GM13976 (cell line): ENCODE results near the gene AQP12B.
A peak's percentile ranks its signal among the peaks of the same experiment; 100 is the strongest.
"Not testable (repeated sequence)": the region's sequence is repeated elsewhere in the genome, so short reads cannot be mapped to it uniquely, and the experiment has no call there.

Experiments
- DNase-seq: peaks from one replicate; pipeline ENCODE4 v3.0.0; 2012; ENCODE audit warnings: low spot score
- in situ Hi-C: fragments of 300-500 bp; cut with MboI; formaldehyde crosslinking; loops from one replicate; pipeline ENCODE4 v1.12.0; 2022; ENCODE audit warnings: low sequenced_read_pairs, mixed read lengths, inconsistent platforms; ENCODE audit not compliant: unreplicated experiment
- TF ChIP-seq, protein P1 (sequence below): IDR thresholded peaks from 2 replicates; pipeline ENCODE4 v1.5.1; 2012; ENCODE audit warnings: borderline replicate concordance, mild to moderate bottlenecking; ENCODE audit not compliant: insufficient read depth; ENCODE audit errors: extremely low read depth, missing control alignments, control extremely low read depth

Gene AQP12B

DNA sequence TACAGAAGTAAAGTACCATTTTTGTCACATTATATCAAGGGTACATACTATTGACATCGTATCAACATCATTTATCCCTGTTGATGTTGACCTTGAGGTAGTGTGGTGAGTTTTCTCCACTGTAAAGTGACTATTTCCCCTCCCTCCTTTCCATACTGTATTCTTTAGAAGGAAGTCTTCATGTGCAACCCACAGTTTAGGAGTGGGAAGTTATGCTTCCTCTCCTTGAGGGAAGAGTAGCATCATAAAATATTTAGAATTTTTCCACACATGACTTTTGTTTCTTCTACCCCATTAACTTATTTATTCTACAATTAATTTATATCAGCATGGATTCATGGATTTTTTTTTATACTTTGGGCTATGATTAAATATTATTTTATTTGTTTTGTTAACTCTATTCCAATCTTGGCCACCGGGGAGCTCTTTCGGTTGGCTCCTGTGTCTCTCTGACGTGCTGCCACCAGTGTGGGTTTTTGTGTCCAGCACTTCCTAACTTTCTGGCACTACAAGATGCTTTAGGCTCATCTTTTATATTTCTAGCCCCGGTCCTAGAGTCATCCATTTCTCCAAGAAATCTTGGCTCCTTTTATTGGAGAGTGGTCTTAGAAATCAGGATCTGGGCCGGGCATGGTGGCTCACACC lies 19.0 kb downstream of the AQP12B start:
- no peak for DNase-seq

DNA sequence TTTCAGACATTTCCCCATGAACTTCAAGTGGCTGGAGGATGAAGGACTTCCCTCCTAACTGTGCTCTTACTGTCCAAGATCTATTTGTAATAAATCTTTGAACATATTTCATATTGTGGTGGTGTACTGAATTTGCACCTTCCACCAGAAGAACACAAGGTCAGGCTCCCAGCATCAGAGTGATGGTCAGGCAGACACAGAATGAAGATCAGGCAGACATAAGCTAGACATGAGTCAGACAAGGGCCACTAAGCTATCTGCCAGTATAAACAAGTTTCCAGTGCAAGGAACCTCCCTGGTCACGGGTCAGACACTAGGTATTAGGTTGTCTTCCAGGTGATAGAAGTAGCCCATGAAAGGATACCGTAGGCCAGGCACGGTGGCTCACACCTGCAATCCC lies 20.0 kb downstream of the AQP12B start:
- DNase-seq: no peak
- TF ChIP-seq, protein P1, sequence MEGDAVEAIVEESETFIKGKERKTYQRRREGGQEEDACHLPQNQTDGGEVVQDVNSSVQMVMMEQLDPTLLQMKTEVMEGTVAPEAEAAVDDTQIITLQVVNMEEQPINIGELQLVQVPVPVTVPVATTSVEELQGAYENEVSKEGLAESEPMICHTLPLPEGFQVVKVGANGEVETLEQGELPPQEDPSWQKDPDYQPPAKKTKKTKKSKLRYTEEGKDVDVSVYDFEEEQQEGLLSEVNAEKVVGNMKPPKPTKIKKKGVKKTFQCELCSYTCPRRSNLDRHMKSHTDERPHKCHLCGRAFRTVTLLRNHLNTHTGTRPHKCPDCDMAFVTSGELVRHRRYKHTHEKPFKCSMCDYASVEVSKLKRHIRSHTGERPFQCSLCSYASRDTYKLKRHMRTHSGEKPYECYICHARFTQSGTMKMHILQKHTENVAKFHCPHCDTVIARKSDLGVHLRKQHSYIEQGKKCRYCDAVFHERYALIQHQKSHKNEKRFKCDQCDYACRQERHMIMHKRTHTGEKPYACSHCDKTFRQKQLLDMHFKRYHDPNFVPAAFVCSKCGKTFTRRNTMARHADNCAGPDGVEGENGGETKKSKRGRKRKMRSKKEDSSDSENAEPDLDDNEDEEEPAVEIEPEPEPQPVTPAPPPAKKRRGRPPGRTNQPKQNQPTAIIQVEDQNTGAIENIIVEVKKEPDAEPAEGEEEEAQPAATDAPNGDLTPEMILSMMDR: no peak
- in situ Hi-C loops: no loop called here

More for the DNA sequence above, 19.0 kb downstream of the AQP12B start:
- in situ Hi-C loops: no loop called here
- TF ChIP-seq, protein P1: no peak

DNA sequence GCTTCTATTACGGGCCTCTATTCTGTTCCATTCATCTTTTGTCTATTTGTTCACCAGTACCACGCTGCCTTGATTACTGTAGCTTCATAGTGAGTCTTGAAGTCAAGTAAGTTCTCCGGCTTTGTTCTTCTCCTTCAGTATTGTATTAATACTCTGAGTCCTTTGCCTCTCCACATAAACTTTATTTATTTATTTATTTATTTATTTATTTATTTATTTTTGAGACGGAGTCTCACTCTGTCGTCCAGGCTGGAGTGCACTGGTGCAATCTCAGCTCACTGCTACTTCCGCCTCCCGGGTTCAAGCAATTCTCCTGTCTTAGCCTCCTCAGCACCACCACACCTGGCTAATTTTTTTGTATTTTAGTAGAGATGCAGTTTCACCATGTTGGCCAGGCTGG lies 22.8 kb downstream of the AQP12B start:
- in situ Hi-C loops: not testable (repeated sequence)

DNA sequence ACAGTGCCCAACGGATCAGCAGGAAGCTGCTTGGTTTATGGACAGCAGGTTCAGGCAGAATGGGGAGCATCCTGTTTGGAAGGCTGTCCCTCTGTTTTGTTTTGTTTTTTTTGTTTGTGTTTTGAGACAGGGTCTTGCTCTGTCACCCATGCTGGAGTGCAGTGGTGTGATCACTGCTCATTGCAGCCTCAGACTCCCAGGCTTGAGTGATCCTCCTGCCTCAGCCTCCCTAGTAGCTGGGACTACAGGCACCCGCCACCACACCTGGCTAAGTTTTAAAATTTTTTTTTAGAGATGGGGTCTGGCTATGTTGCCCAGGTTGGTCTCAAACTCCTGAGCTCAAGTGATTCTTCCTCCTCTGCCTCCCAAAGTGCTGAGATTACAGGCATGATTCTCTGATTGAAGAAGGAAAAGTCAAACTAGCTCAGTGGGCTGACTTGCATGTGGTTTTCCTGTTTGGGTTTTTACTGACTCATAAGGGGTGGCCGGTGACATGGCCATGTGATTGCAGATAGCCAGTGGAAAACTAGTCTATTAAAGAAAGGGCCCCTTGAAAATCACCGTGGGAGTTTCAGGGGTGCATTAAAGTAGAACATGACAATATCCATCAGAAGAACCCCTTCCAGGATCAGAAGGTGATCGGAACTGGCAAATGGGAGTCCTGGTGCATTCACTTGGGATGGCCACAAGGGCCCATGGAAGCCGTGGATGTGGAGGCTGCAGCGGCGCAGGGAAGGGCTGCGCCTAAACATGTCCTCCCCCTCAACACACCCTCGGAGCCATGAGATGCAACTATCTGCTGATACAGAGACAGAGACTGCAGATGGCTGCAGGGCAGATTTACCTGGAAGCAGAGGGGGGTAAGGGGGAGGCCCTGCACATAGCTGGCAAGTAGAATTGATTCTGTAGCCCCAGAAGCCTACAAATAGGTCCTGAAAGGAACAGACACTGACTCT lies 26.5 kb downstream of the AQP12B start:
- in situ Hi-C loops: no loop called here
- TF ChIP-seq, protein P1: no peak
- DNase-seq: peak; percentile 82

More for the DNA sequence above, 22.8 kb downstream of the AQP12B start:
- DNase-seq: not testable (repeated sequence)

DNA sequence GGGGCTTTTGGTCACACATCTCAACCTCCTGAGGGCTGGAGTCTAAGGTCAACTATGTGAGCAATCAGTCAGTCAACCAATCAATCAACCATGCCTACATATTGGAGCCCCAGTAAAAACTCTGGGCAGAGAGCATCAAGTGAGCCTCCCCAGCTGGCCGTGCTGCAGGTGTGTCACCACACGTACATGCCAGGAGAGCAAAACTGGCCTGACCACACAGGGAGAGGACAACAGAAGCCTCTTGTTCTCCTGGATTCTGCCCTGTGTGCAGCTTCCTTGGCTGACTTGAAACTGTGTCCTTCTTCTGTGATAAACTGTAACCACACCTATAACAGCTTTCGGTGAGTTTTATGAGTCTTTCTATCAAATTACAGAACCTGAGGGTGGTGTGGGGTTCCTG lies 31.5 kb downstream of the AQP12B start:
- TF ChIP-seq, protein P1: no peak
- in situ Hi-C loops: no loop called here
- DNase-seq: no peak

DNA sequence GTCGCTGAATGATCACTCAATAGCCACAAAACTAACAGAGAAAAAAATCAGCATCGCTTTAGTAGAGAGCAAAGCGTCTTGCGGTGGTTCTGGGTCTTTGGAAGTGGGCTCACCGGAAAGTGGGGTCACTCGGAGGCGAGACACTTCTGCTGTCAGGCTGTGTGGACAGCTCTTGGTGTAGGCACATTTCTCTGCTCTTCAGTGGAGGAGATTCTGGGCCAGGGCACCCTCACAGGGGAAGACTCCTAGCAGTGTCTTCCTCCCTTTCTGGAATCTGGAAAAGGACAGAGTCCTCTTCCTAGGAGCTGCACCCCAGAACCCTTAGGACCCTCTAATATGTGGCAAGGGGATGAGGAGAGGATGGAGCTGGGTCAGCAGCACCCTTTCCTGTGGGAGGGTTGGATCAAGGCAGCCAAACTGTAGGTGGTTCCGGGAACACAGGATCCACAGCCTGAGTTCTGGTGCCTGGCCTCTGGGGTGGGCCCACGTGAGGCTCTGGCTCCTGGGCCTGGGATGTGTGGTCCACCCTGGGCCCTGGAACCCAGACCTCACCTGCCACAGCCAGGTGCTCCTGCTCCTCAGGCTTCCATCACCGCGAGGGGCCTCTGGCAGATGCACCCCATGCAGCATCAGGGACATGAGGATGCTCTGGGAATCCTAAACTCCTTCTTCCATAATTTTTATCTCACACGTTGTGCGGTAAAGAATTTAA lies 32.3 kb downstream of the AQP12B start:
- TF ChIP-seq, protein P1: no peak
- DNase-seq: no peak
- in situ Hi-C loops: no loop called here

DNA sequence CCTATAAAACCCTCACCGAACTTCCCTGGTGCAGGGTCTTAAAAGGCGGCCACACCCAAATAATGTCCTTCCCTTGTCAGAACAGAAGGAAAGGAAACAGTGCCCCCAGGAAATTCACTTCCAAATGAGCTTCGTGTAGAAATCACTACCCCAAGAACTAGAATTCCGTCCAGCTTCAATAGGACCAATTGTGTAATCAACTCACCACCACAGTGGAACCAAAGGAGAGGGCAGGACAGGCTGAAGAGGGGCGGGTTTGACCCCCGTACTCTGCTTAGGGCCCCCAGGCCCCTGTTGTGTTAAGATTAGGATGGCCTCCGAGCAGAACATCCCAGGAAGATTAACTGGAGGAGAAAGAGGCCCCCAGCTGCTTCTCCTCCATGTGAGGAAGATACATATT lies 33.4 kb downstream of the AQP12B start:
- TF ChIP-seq, protein P1: no peak
- in situ Hi-C loops: no loop called here
- no peak for DNase-seq
